ENCODE data around the gene KDM5B. TPM values are rescaled to one million over a fixed set of nuclear protein-coding genes. Genes with fewer than 3 reads are reported as not detected.
A peak's percentile ranks its signal among the peaks of the same experiment; 100 is the strongest.
"Not testable (repeated sequence)": the region's sequence is repeated elsewhere in the genome, so short reads cannot be mapped to it uniquely, and the experiment has no call there.

Gene KDM5B
- total RNA-seq, 1 experiment from 2014 or later = 83.6 TPM

DNA sequence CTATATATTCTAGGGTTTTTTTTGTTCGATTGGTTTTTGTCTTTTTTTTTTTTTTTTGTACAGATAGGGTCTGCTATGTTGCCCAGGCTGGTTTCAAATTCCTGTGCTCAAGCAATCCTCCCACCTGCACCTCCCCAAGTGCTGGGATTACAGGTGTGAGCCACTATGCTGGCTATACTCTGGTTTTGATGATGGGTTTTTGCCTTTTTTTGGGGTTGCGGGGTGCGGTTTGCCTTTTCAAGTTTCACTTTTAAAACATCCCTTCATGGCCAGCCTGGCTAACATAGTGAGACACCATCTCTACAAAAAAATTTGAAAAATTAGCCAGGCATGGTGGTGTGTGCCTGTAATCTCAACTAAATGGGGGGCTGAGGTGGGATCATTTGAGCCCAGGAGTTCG is 10.0 kb downstream of the KDM5B start:
- DNase-seq (ENCODE audit: low read depth, low spot score) (no peak), ATAC-seq (no peak)
- in situ Hi-C loops (cut with HindIII; ENCODE audit: low pct_unique_long_range_greater_than_20kb, low sequenced_read_pairs) = no loop called here
- no TSS peak for BruUV-seq (replicated peaks)
- TF ChIP-seq TCF7L2 (IDR thresholded peaks at IDR 0.05; ENCODE audit: low read depth, low read length) (no peak), POLR2AphosphoS5 (IDR thresholded peaks at IDR 0.05; ENCODE audit: low read depth, low read length) (no peak), REST (IDR thresholded peaks at IDR 0.05; ENCODE audit: insufficient read depth in 1 of 2, low read depth in 2 of 2, low read length in 1 of 2) (no peak), SIN3A (IDR thresholded peaks at IDR 0.05; ENCODE audit: borderline replicate concordance, insufficient read depth, low read depth, low read length) (no peak)
- H3K9me3 ChIP-seq (ENCODE audit: control insufficient read depth, insufficient read depth, low read depth, low read length) = no peaks in the 10 kb centered on the region
- no peaks in the 10 kb centered on the region for H3K27me3 ChIP-seq (ENCODE audit: control insufficient read depth, insufficient read depth, low read length)
- CTCF ChIA-PET = no interaction called here
- H3K36me3 ChIP-seq (ENCODE audit: control insufficient read depth, insufficient read depth, low read length) = no peaks in the 10 kb centered on the region
- peaks cover 21% of the 10 kb centered on the region for H3K4me1 ChIP-seq (ENCODE audit: control insufficient read depth, insufficient read depth, low read length)
- no peak overlapping the region for H3K4me3 ChIP-seq (ENCODE audit: low read depth in 2 of 2, low read length in 2 of 2)
- POLR2A ChIA-PET = no interaction called here
- intact Hi-C loops (cut with micrococcal nuclease; ENCODE audit: unreplicated experiment) = no loop called here
- H3K27ac ChIP-seq (ENCODE audit: low read length) = no peak overlapping the region

GRCh38 chr1:202796670-202797069 is 11.6 kb downstream of the KDM5B start:
- peaks cover 10% of the 10 kb centered on the region for H3K4me1 ChIP-seq (ENCODE audit: control insufficient read depth, insufficient read depth, low read length)
- intact Hi-C loops (cut with micrococcal nuclease; ENCODE audit: unreplicated experiment) (no loop called here), in situ Hi-C loops (cut with HindIII; ENCODE audit: low pct_unique_long_range_greater_than_20kb, low sequenced_read_pairs) (no loop called here)
- ATAC-seq = peak; percentile 49
- no peak overlapping the region for H3K27ac ChIP-seq (ENCODE audit: low read length)
- TF ChIP-seq TCF7L2 (IDR thresholded peaks at IDR 0.05; ENCODE audit: low read depth, low read length) = no peak
- TF ChIP-seq REST (IDR thresholded peaks at IDR 0.05; ENCODE audit: insufficient read depth in 1 of 2, low read depth in 2 of 2, low read length in 1 of 2) = no peak
- TF ChIP-seq, protein P1, sequence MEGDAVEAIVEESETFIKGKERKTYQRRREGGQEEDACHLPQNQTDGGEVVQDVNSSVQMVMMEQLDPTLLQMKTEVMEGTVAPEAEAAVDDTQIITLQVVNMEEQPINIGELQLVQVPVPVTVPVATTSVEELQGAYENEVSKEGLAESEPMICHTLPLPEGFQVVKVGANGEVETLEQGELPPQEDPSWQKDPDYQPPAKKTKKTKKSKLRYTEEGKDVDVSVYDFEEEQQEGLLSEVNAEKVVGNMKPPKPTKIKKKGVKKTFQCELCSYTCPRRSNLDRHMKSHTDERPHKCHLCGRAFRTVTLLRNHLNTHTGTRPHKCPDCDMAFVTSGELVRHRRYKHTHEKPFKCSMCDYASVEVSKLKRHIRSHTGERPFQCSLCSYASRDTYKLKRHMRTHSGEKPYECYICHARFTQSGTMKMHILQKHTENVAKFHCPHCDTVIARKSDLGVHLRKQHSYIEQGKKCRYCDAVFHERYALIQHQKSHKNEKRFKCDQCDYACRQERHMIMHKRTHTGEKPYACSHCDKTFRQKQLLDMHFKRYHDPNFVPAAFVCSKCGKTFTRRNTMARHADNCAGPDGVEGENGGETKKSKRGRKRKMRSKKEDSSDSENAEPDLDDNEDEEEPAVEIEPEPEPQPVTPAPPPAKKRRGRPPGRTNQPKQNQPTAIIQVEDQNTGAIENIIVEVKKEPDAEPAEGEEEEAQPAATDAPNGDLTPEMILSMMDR (IDR thresholded peaks at IDR 0.05) = no peak
- TF ChIP-seq SIN3A (IDR thresholded peaks at IDR 0.05; ENCODE audit: borderline replicate concordance, insufficient read depth, low read depth, low read length) = no peak
- no peak for TF ChIP-seq POLR2AphosphoS5 (IDR thresholded peaks at IDR 0.05; ENCODE audit: low read depth, low read length)
- BruUV-seq (replicated peaks) = no TSS peak
- H3K27me3 ChIP-seq (ENCODE audit: control insufficient read depth, insufficient read depth, low read length) = no peaks in the 10 kb centered on the region
- DNase-seq (ENCODE audit: low read depth, low spot score) = no peak
- ChIA-PET CTCF (no interaction called here), POLR2A (no interaction called here)
- H3K4me3 ChIP-seq (ENCODE audit: low read depth in 2 of 2, low read length in 2 of 2) = no peak overlapping the region
- no peaks in the 10 kb centered on the region for H3K9me3 ChIP-seq (ENCODE audit: control insufficient read depth, insufficient read depth, low read depth, low read length)
- no peaks in the 10 kb centered on the region for H3K36me3 ChIP-seq (ENCODE audit: control insufficient read depth, insufficient read depth, low read length)

DNA sequence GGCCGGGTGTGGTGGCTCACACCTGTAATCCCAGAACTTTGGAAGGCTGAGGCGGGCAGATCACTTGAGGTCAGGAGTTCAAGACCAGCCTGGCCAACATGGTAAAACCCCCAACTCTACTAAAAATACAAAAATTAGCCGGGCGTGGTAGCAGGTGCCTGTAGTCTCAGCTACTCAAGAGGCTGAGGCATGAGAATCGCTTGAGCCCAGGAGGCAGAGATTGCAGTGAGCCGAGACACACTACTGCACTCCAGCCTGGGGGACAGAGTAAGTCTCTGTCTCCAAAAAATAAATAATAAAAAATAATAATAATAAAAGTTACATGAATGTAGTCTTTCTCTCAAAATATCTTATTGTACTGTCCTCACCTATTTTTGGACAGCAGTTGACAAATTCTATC is 13.3 kb downstream of the KDM5B start:
- BruUV-seq (replicated peaks); H3K36me3 ChIP-seq (ENCODE audit: control insufficient read depth, insufficient read depth, low read length); H3K27ac ChIP-seq (ENCODE audit: low read length); POLR2A ChIA-PET; ATAC-seq; in situ Hi-C loops (cut with HindIII; ENCODE audit: low pct_unique_long_range_greater_than_20kb, low sequenced_read_pairs); H3K9me3 ChIP-seq (ENCODE audit: control insufficient read depth, insufficient read depth, low read depth, low read length); DNase-seq (ENCODE audit: low read depth, low spot score); CTCF ChIA-PET; H3K4me1 ChIP-seq (ENCODE audit: control insufficient read depth, insufficient read depth, low read length); H3K27me3 ChIP-seq (ENCODE audit: control insufficient read depth, insufficient read depth, low read length); H3K4me3 ChIP-seq (ENCODE audit: low read depth in 2 of 2, low read length in 2 of 2); intact Hi-C loops (cut with micrococcal nuclease; ENCODE audit: unreplicated experiment): not testable (repeated sequence)

All from Panc1 (cell line).